Tibial nerve (tissue), 4 donors: ENCODE data around the gene NRSN1.

Experiments used
- CTCF ChIP-seq, 5 experiments: fragments of 200-600 bp in 3 of 5; fragments of 450-650 bp in 2 of 5; sonication (generic) in 3 of 5; IDR thresholded peaks; one replicate each; pipeline ENCODE4 v1.5.1; 2016 to 2019; ENCODE audit warnings: antibody characterized with exemption in 5 of 5, mild to moderate bottlenecking in 3 of 5, moderate library complexity in 2 of 5
- EP300 ChIP-seq, 2 donors: sonication (generic); formaldehyde crosslinking; IDR thresholded peaks; one replicate each; pipeline ENCODE4 v1.6.1; 2017; ENCODE audit warnings: antibody characterized with exemption in 2 of 2, mild to moderate bottlenecking in 1 of 2
- POLR2A ChIP-seq, 2 donors: fragments of 450-650 bp; IDR thresholded peaks; one replicate each; pipeline ENCODE4 v1.6.1; 2017; ENCODE audit warnings: antibody characterized with exemption in 2 of 2, mild to moderate bottlenecking in 2 of 2, moderate library complexity in 2 of 2

- TF ChIP-seq CTCF (IDR thresholded peaks at IDR 0.05), result no peak
- no peak for TF ChIP-seq POLR2A (IDR thresholded peaks at IDR 0.05)
- TF ChIP-seq EP300 (IDR thresholded peaks at IDR 0.05), result no peak
Measured at GRCh38 chr6:24105191-24105590, 20.8 kb upstream of the NRSN1 start.
